Measurements from ENCODE around the gene FAM219A.
"Not testable (repeated sequence)": the region's sequence is repeated elsewhere in the genome, so short reads cannot be mapped to it uniquely, and the experiment has no call there.

FAM219A gene

DNA sequence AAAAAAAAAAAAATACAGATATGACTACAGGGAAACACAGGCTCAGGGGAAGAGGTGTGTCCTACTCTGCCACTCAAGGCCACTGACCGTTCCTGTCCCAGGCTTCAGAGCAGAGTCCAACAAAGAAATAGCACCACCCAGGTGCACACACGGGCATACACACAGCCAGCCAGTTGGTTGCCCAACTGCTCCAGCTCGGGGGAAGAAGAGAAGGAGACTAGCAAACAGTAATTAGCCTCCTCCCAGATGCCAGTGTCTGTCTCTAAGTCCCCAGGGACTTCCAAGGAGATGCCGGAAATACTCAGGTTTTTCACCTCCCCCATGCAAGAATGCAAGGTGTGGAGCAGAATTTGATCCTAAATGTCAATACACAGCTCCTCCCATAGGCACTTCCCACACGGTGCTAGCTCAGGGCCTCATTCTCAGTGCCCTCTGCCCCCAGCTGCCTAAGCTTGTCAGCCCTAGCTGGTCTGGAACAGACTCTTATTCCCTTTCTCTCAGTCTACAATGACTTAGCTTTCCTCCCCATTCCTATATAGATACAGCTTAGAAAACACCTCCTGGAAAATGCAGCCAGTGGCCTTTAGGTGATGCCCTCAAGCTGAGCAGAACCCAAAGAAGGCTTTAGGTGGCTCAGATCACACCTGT is 83.3 kb downstream of the FAM219A start:
- DNase-seq, result peak; percentile 83 to 89

DNA sequence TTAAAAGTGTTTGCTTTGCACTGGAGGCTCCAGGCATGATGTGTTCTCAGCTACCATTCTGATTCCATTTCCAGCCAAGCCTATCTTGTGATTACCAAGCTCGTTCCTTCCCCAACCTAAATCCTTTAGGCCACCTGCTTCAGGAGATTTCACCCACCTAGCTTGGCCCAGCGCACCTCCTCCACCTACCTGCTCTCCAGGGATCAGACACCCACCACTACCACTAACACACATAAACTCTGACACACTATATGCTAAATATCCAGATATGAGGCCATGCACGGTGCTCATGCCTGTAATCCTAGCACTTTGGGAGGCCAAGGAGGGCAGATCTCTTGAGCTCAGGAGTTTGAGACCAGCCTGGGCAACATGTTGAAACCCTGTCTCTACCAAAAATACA is 84.0 kb downstream of the FAM219A start:
- DNase-seq, result no peak

DNA sequence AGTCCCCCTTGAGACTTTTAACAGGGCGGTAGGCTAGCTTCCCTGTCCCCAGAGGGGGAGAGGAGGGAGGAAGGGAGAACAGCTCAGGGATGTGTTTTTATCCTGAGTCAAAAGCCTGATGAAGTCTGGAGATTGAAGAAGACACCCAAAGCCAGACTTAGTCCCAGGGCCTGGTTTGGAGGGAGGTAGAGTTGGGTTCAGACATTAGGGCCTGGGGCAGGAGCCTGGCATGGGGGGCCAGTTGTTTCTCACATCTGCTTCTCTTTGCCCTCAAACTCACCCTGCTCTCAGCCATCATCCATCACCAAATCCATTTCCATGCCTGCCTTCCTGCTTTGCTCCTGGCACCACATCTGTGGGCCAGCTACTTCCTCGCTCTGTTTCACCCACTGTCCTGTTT is 84.6 kb downstream of the FAM219A start:
- DNase-seq, result no peak

DNA sequence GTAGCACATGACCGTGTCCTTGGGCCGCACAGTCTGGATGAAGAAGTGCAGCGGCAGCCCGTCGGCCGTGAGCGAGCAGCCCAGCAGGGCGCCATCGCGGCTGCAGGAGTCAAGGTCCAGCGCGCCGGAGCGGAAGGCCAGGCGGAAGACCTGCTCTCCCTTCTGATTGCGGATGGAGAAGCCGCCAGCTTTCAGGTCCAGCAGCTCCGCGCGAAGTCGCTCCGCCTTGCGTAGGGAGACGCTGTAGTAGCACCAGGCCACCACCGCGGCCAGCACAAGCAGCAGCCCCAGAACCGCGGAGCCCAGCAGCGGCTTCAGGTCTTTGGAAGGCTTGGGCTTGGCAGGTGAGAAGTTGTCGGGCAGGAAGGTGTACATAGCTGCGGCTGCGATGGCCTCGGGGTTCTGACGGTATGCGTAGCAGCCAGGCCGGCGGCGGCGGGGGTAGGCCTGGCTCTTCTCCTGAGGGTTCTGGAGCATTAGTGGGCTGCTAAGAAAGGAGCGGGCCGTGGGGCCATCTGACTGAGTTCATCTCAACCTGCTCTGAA is 85.8 kb downstream of the FAM219A start:
- DNase-seq, result no peak

- DNase-seq, result no peak
Measured at GRCh38 chr9:34371886-34372466, 86.4 kb downstream of the FAM219A start.

DNA sequence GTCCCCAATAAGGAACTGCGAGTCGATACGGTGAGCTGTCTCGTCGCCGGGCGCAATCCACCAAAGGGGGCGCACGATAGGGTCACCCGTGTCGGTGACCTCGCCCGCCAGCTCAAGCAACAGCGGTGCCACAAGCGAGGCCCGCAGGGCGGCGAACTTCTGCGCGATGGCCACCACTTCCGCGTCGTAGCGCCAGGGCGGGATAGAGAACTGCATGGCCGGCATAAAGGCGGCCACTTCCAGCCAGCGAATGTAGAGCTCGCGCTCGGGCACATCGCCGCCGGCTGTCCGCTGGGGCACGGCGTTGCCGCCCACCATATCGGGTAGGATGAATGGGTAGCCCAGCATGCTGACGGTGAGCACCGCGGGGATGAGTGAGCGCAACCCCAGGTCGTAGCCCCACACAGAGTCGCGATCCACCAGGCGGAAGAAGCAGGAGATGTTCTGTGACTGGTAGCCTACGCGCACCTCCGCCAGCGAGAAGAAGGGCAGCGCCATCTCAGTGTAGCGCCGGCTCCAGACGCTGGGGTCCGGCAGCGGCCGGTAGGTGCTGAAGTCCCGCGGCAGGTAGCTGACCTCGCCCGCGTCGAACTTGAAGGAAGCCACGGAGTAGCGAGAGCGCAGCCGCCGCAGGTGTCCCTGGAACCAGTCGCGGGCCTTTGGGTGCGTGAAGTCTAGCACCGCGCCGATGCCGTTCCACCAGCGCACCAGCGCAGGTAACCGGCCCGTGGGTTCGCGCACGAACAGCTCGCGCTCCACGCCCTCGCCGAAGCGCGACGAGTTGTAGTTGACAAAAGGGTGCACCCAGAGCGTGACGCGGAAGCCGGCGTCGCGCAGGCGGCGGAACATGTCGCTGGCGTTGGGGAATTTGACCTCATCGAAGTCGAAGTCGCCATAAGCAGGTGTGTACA is 87.1 kb downstream of the FAM219A start:
- DNase-seq, result no peak

DNA sequence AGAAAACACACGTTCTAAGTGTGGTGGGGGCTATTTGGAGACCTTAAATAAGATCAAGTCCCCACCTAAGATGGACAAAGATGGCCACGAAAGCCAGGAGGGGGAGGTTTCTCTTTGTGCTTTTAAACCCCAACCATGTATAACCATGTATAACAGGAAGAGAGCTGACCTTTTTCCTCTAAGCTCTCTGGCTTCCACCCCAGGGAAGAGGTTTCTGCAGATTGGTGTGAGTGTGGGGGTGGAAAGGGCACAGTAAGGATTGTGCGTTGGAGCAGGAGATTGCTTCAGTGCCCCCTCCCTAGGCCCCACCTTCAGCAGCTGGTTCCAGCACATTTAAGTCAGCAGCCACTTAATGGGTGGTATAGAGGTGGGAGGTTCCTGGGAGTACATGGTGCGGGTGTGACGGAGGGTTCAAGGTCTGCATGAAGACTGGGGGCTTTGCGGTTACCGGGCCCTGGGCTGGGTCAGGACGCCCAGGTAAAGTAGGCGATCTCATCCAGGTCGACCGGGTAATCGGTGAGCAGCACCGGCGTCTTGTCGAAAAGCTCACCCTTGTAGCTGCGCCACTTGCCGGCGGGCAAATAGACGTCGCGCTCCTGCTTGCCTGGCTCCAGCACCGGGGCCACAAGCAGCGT is 87.9 kb downstream of the FAM219A start:
- DNase-seq, result no peak

GRCh38 chr9:34369636-34370035 is 88.7 kb downstream of the FAM219A start:
- DNase-seq, result no peak

DNA sequence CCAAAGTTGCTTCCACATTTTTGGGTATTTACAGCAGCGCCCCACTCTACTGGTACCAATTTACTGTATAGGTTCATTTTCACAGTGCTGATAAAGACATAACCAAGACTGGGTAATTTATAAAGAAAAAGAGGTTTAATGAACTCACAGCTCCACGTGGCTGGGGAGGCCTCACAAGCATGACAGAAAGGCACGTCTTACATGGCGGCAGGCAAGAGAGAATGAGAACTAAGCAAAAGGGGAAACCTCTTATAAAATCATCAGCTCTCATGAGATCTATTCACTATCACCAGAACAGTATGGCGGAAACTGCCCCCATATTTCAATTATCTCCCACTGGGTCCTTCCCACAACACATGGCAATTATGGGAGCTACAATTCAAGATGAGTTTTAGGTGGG is 89.6 kb downstream of the FAM219A start:
- not testable (repeated sequence) for DNase-seq

GRCh38 chr9:34367751-34368410 is 90.5 kb downstream of the FAM219A start:
- not testable (repeated sequence) for DNase-seq

GRCh38 chr9:34366365-34366764 is 92.0 kb downstream of the FAM219A start:
- no peak for DNase-seq

GRCh38 chr9:34365282-34365681 is 93.1 kb downstream of the FAM219A start:
- DNase-seq, result no peak

DNA sequence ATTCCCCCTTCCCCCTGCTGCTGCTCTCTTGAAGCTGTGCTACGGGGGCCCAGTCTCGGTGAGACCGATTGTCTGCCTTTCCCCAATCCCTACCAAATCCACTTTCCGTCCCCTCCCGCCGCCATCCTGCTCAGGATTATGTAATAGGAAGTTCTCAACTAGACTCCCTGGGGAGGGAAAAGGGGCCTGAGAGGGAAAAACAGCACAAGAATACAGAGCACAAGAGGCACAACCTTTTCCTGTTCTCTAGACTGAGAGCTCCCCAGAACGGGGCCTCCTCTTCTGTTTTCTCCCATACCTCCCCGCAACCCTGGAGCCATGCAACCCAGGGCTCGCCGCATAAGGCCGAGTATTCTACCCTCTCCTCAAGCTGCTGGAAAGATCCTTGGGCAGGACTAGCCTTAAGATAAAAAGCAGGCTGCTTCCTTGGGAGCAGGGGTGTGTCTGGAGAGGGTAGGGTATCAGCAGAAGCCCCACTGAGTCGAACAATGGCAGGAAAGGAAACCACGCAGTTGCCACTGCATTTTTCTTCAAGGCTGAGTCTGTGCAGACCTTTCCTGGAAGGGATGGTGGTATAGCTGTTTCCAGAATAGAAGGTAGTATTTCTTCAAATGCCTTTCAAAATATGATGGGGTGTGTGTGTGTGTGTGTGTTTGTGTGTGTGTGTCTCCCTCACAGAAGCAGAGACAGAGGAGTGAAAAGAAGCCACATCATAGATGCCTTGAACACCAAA is 94.6 kb downstream of the FAM219A start:
- DNase-seq, result no peak

DNA sequence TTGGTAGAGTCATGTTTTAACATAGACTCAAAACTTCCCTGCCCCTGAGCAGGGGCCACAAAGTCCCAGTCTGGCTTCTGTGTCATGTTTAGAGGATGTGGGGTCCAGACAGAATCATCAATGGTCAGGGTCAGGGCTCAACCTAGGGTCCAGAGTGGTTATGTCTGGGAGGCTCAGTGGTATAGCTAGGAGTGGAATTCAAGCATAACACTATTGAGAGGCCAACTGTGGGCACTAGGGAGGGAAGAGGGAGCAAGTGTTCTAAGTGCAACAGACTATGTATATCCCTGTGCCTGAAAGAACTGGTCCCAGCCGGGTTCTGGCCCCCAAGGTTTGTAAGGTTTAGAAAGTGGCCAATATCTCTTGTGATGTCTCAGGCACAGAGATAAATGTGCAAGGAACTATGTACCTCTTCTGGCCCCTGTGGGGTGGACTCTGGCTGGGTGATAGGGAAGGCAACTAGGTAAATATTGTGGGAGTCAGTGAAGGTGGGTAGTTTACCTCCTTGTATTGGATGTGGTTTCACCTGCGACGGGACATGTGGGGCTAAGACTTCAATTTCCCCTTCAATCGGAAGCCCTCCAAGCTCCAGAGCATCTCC is 95.7 kb downstream of the FAM219A start:
- DNase-seq, result no peak

DNA sequence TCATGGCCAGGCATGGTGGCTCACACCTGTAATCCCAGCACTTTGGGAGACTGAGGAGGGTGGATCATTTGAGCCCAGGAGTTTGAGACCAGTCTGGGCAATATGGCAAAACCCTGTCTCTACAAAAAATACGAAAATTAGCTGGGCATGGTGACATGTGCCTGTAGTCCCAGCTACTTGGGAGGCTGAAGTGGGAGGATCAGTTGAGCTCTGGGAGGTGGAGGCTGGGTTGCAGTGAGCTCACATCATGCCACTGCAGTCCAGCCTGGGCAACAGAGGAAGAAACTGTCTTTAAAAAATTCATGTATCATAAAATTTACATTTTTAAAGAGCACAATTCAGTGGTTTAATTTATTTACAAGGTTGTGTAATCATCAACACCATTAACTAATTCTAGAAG is 105.4 kb downstream of the FAM219A start:
- DNase-seq, result not testable (repeated sequence)

- not testable (repeated sequence) for DNase-seq
Measured at GRCh38 chr9:34352122-34352652, 106.2 kb downstream of the FAM219A start.

DNA sequence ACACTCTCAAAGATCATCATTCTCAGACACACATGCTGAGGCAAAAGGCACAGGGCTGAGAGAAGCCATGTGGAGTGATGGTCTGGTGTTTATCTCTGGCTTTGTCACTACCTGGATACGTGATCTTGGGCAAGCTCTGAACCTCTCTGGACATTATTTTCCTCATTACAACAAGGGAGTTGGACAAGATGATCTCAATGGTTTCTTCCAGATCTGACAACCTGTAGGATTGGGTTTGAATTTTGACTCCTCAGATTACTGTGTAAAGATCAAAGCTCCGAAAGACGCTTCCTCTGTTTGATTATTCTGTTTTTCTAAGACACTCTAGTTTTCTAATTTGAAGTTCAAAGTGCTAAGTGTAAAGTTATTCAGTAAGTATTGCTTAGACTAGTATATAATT is 109.0 kb downstream of the FAM219A start:
- DNase-seq, result no peak
